Hepatocyte (in vitro differentiated cells): ENCODE data around the gene CCNB1.

Source experiments
- CTCF ChIP-seq: fragments of 200-600 bp; sonication (generic); IDR thresholded peaks from 2 replicates; pipeline ENCODE4 v1.5.1; 2016; ENCODE audit warnings: antibody characterized with exemption, mild to moderate bottlenecking; ENCODE audit not compliant: poor library complexity
- EZH2 ChIP-seq: fragments of 200-600 bp; sonication (generic); IDR thresholded peaks from 2 replicates; pipeline ENCODE4 v1.6.1; 2016; ENCODE audit warnings: antibody characterized with exemption, mild to moderate bottlenecking, borderline replicate concordance
- EZH2phosphoT487 ChIP-seq: fragments of 200-600 bp; sonication (generic); IDR thresholded peaks from one replicate; pipeline ENCODE4 v1.6.1; 2018; ENCODE audit warnings: antibody characterized with exemption, mild to moderate bottlenecking, low read depth, moderate library complexity; ENCODE audit not compliant: unreplicated experiment, severe bottlenecking

GRCh38 chr5:69138766-69139165 lies 28.2 kb upstream of the CCNB1 start:
- TF ChIP-seq CTCF = no peak
- TF ChIP-seq EZH2phosphoT487 = no peak
- no peak for TF ChIP-seq EZH2
